GM12878 (cell line): Measurements from ENCODE around the gene PDILT. TPM values are rescaled to one million over a fixed set of nuclear protein-coding genes. Genes with fewer than 3 reads are reported as not detected.

Source experiments
- ATAC-seq: fragments of 200-7000 bp; cut with Tn5 transposase; 3 replicates; pipeline ENCODE4 v1.9.1; 2020; ENCODE audit warnings: mild to moderate bottlenecking, moderate library complexity
- BruUV-seq: library from RNA; stranded (reverse); fragments of 400-500 nt; replicated peaks from 2 replicates; lab custom pipeline; 2021; lab: Mats Ljungman, UMichigan
- CTCF ChIA-PET: fragments of 300-600 bp; sonication (Branson Sonifier 250); formaldehyde crosslinking; extraction: SDS; loops from one replicate; lab custom pipeline; 2021; ENCODE audit warnings: inconsistent platforms; lab: Yijun Ruan, JAX
- POLR2A ChIA-PET: fragments of 350-600 bp; formaldehyde crosslinking; extraction: SDS; loops from one replicate; lab custom pipeline; 2021; ENCODE audit warnings: inconsistent platforms; lab: Charles Lee
- RAD21 ChIA-PET: fragments of 300-600 bp; sonication (Branson Sonifier 250); formaldehyde crosslinking; loops from one replicate; lab custom pipeline; 2023; ENCODE audit warnings: antibody characterized with exemption; ENCODE audit not compliant: unreplicated experiment; lab: Charles Lee
- SMC1A ChIA-PET: fragments of 300-600 bp; sonication (Branson Sonifier 250); formaldehyde crosslinking; loops from one replicate; lab custom pipeline; 2023; ENCODE audit not compliant: unreplicated experiment, uncharacterized antibody; lab: Charles Lee
- DNase-seq: peaks from one replicate; pipeline ENCODE4 v3.0.0-alpha.2; 2011; ENCODE audit warnings: low read depth, low spot score
- FAIRE-seq: peaks from 3 replicates; lab custom pipeline; 2011; peaks lifted over from hg19 to GRCh38; lab: Jason Lieb, UNC
- H2AFZ ChIP-seq: 2 replicates; pipeline ENCODE4 v1.6.0; 2011; ENCODE audit warnings: low read depth, low read length, control low read depth; ENCODE audit not compliant: control insufficient read depth
- H3K27ac ChIP-seq: 2 replicates; pipeline ENCODE4 v1.5.1; 2011; ENCODE audit warnings: control low read depth; ENCODE audit not compliant: control insufficient read depth, insufficient read depth
- H3K27me3 ChIP-seq, 2 experiments: replicated peaks in 1 of 2; 2 replicates each; pipeline versions ENCODE4 v1.6.0 to v1.6.1; 2011; ENCODE audit warnings: low read length in 1 of 2; ENCODE audit not compliant: control insufficient read depth in 2 of 2, insufficient read depth in 2 of 2
- H3K36me3 ChIP-seq, 2 experiments: 2 replicates each; pipeline ENCODE4 v1.5.1; 2011; ENCODE audit warnings: low read length in 1 of 2; ENCODE audit not compliant: control insufficient read depth in 2 of 2, insufficient read depth in 2 of 2
- H3K4me1 ChIP-seq: 2 replicates; pipeline ENCODE4 v1.6.1; 2011; ENCODE audit warnings: mild to moderate bottlenecking, low read length, moderate library complexity, mixed read lengths; ENCODE audit not compliant: control insufficient read depth, insufficient read depth
- H3K4me2 ChIP-seq: 2 replicates; pipeline ENCODE4 v1.6.0; 2011; ENCODE audit warnings: control low read depth; ENCODE audit not compliant: control insufficient read depth, insufficient read depth
- H3K4me3 ChIP-seq: fragments of 200-600 bp; sonication (generic); 2 replicates; pipeline ENCODE4 v1.5.1; 2016
- H3K79me2 ChIP-seq: 2 replicates; pipeline ENCODE4 v1.6.0; 2011; ENCODE audit warnings: low read length; ENCODE audit not compliant: control insufficient read depth, insufficient read depth
- H3K9ac ChIP-seq: 2 replicates; pipeline ENCODE4 v1.8.0; 2011; ENCODE audit warnings: low read length, control low read depth, mixed read lengths; ENCODE audit not compliant: control insufficient read depth, insufficient read depth
- H3K9me3 ChIP-seq: replicated peaks from 3 replicates; pipeline ENCODE4 v1.5.1; 2011; ENCODE audit warnings: mild to moderate bottlenecking, low read length; ENCODE audit not compliant: control insufficient read depth, insufficient read depth
- H4K20me1 ChIP-seq: 2 replicates; pipeline ENCODE4 v1.6.0; 2011; ENCODE audit not compliant: control insufficient read depth, insufficient read depth
- CEBPZ ChIP-seq: fragments of 150-350 bp; IDR thresholded peaks from 2 replicates; pipeline ENCODE4 v1.6.1; 2016; ENCODE audit warnings: low read depth, low read length
- CTCF ChIP-seq, 3 experiments: IDR thresholded peaks in 2 of 3; conservative IDR thresholded peaks in 1 of 3; 2 replicates each; pipeline ENCODE4 v1.5.1; 2011; ENCODE audit warnings: low read depth in 3 of 3, low read length in 3 of 3, mild to moderate bottlenecking in 3 of 3, control low read depth in 2 of 3, moderate library complexity in 2 of 3, inconsistent platforms in 1 of 3, mixed read lengths in 1 of 3; ENCODE audit not compliant: control insufficient read depth in 2 of 3, insufficient read depth in 1 of 3; ENCODE audit errors: extremely low read depth in 1 of 3
- JUND ChIP-seq: IDR thresholded peaks from 2 replicates; pipeline ENCODE4 v1.6.1; 2012; ENCODE audit warnings: low read depth, mild to moderate bottlenecking, low read length, improper control_type of control experiment, moderate library complexity
- MTA2 ChIP-seq: fragments of 450-650 bp; IDR thresholded peaks from 2 replicates; pipeline ENCODE4 v1.6.1; 2016; ENCODE audit warnings: low read depth, mild to moderate bottlenecking, moderate library complexity
- NFXL1 ChIP-seq: fragments of 450-650 bp; IDR thresholded peaks from 2 replicates; pipeline ENCODE4 v1.6.1; 2017; ENCODE audit warnings: antibody characterized with exemption, mild to moderate bottlenecking, borderline replicate concordance
- ZBTB4 ChIP-seq: fragments of 450-650 bp; formaldehyde crosslinking; IDR thresholded peaks from 2 replicates; pipeline ENCODE4 v1.4.0; 2022; ENCODE audit warnings: mild to moderate bottlenecking, moderate library complexity
- WGBS: methylation state at CpG from one replicate; pipeline ENCODE4 v1.1.6; 2016; ENCODE audit warnings: low lambda C conversion rate; ENCODE audit not compliant: insufficient replicate concordance, insufficient coverage; ENCODE audit errors: missing lambda C conversion rate; 5-methylcytosine and 5-hydroxymethylcytosine counted together
- in situ Hi-C: fragments of 300-500 bp; cut with MboI; formaldehyde crosslinking; loops from 9 replicates; pipeline ENCODE4 v1.14.3; 2018; ENCODE audit warnings: mixed read lengths
- intact Hi-C: fragments of 100-400 bp; cut with micrococcal nuclease; formaldehyde crosslinking; loops from one replicate; pipeline ENCODE4 v1.14.2; 2022; ENCODE audit not compliant: unreplicated experiment
- polyA plus RNA-seq, 11 experiments: library from polyadenylated mRNA; depleted of rRNA in 4 of 11; unstranded in 6 of 11; stranded (reverse) in 5 of 11; fragments of >200 nt; fragmentation: Nextera tagmentation in 4 of 11; fragmentation: Illumina TruSeq in 1 of 11; extraction: Ambion mirVana in 4 of 11; extraction: Trizol in 1 of 11; gene quantifications; 1 replicate in 1 of 11; 2 replicates in 10 of 11; pipeline versions ENCODE4 v1.2.1 to v1.2.3, GENCODE V29; 2011 to 2016; ENCODE audit warnings: inconsistent platforms in 2 of 11, missing spikeins in 2 of 11, low read depth in 1 of 11
- total RNA-seq, 4 experiments: library from RNA; depleted of rRNA in 3 of 4; stranded (reverse); fragments of >200 nt in 3 of 4; fragmentation: Illumina TruSeq in 1 of 4; extraction: Trizol in 1 of 4; gene quantifications; 2 replicates each; pipeline versions ENCODE4 v1.2.1 to v1.2.3, GENCODE V29; 2013 to 2021

PDILT gene
- total and polyA plus RNA-seq, 10 of the 15 experiments (the other 5 are each of a cell fraction or from before 2014, with no cell fraction given): not detected

GRCh38 chr16:20347666-20348364 lies 56.7 kb downstream of the PDILT start:
- H3K79me2 ChIP-seq: no peaks in the 10 kb centered on the region
- H2AFZ ChIP-seq: no peak overlapping the region
- ChIA-PET RAD21 (no interaction called here), CTCF (no interaction called here), POLR2A (no interaction called here), SMC1A (no interaction called here)
- H3K4me2 ChIP-seq: no peak overlapping the region
- no TSS peak for BruUV-seq
- ATAC-seq (no peak), DNase-seq (no peak), FAIRE-seq (no peak)
- no peak overlapping the region for H3K27ac ChIP-seq
- in situ Hi-C loops (no loop called here), intact Hi-C loops (no loop called here)
- no peak for TF ChIP-seq MTA2
- no peaks in the 10 kb centered on the region for H3K36me3 ChIP-seq
- no peak overlapping the region for H3K4me3 ChIP-seq
- H4K20me1 ChIP-seq: no peaks in the 10 kb centered on the region
- WGBS: 17% methylated on average over 12 of the region's 12 CpGs
- no peaks in the 10 kb centered on the region; a peak in 1 of 4 replicates for H3K27me3 ChIP-seq
- no peak overlapping the region for H3K9ac ChIP-seq
- H3K9me3 ChIP-seq: no peaks in the 10 kb centered on the region
- no peaks in the 10 kb centered on the region for H3K4me1 ChIP-seq

- CTCF ChIA-PET: no interaction called here
- ATAC-seq (no peak), DNase-seq (no peak)
- TF ChIP-seq CTCF (IDR thresholded peaks at IDR 0.05 in 2 of 3, conservative IDR thresholded peaks at IDR 0.05 in 1 of 3; ENCODE audit: control insufficient read depth in 2 of 3, extremely low read depth in 1 of 3, insufficient read depth in 1 of 3, low read depth in 3 of 3, low read length in 3 of 3) (no peak), CEBPZ (no peak), NFXL1 (no peak), ZBTB4 (CRISPR knock-in tag) (no peak), JUND (no peak)
These were observed 59.9 kb downstream of the PDILT start for GRCh38 chr16:20344611-20345010.

More at GRCh38 chr16:20344611-20345010, 59.9 kb downstream of the PDILT start:
- no peaks in the 10 kb centered on the region for H3K9me3 ChIP-seq
- in situ Hi-C loops: no loop called here
- no peak overlapping the region for H3K27ac ChIP-seq
- no peak overlapping the region for H3K4me2 ChIP-seq
- 36% methylated on average over 5 of the region's 5 CpGs for WGBS
- no peak overlapping the region for H2AFZ ChIP-seq
- H3K27me3 ChIP-seq: no peaks in the 10 kb centered on the region; a peak in 1 of 4 replicates
- BruUV-seq: no TSS peak
- ChIA-PET SMC1A (no interaction called here), RAD21 (no interaction called here), POLR2A (interaction anchor here (0.6 kb wide), 1 partner anchor 371 kb away, joined by 4 read pairs; no protein-coding TSS in a partner anchor)
- no peaks in the 10 kb centered on the region for H3K36me3 ChIP-seq
- FAIRE-seq: no peak
- no peak overlapping the region for H3K4me3 ChIP-seq
- H4K20me1 ChIP-seq: no peaks in the 10 kb centered on the region
- intact Hi-C loops: no loop called here
- no peaks in the 10 kb centered on the region for H3K79me2 ChIP-seq
- H3K9ac ChIP-seq: no peak overlapping the region
- no peaks in the 10 kb centered on the region for H3K4me1 ChIP-seq
